H9 (cell line): ENCODE results near the gene DBH. TPM values are rescaled to one million over a fixed set of nuclear protein-coding genes. Genes with fewer than 3 reads are reported as not detected.

Experiments
- DNase-seq: peaks from one replicate; pipeline ENCODE4 v3.0.0-alpha.2; 2017
- H2AFZ ChIP-seq: one replicate; pipeline ENCODE4 v1.6.1; 2013; ENCODE audit warnings: mild to moderate bottlenecking, low read length, control low read depth, moderate library complexity
- H2AK5ac ChIP-seq: 2 replicates; pipeline ENCODE4 v1.6.1; 2013; ENCODE audit warnings: low read length, control low read depth, mixed read lengths; ENCODE audit not compliant: insufficient read length
- H2BK120ac ChIP-seq: one replicate; pipeline ENCODE4 v1.6.1; 2013; ENCODE audit warnings: low read depth, mild to moderate bottlenecking, low read length, control low read depth, inconsistent platforms; ENCODE audit not compliant: poor library complexity, severe bottlenecking
- H2BK12ac ChIP-seq: 2 replicates; pipeline ENCODE4 v1.6.1; 2013; ENCODE audit warnings: low read length, control low read depth, mixed read lengths, low read depth; ENCODE audit not compliant: insufficient read length
- H2BK15ac ChIP-seq: 2 replicates; pipeline ENCODE4 v1.6.1; 2013; ENCODE audit warnings: low read depth, low read length, control low read depth
- H2BK20ac ChIP-seq: one replicate; pipeline ENCODE4 v1.6.1; 2013; ENCODE audit warnings: low read depth, mild to moderate bottlenecking, low read length, control low read depth, inconsistent platforms; ENCODE audit not compliant: poor library complexity, severe bottlenecking
- H2BK5ac ChIP-seq: 2 replicates; pipeline ENCODE4 v1.6.1; 2013; ENCODE audit warnings: low read length, control low read depth, mixed read lengths; ENCODE audit not compliant: insufficient read length
- H3K14ac ChIP-seq: 2 replicates; pipeline ENCODE4 v1.6.1; 2013; ENCODE audit warnings: low read length, control low read depth; ENCODE audit not compliant: insufficient read depth
- H3K18ac ChIP-seq: 2 replicates; pipeline ENCODE4 v1.6.1; 2013; ENCODE audit warnings: low read depth, mild to moderate bottlenecking, mixed read lengths, low read length, control low read depth; ENCODE audit not compliant: insufficient read length
- H3K23ac ChIP-seq: 2 replicates; pipeline ENCODE4 v1.6.1; 2013; ENCODE audit warnings: low read length, control low read depth, mixed read lengths, low read depth; ENCODE audit not compliant: insufficient read length
- H3K23me2 ChIP-seq: 2 replicates; pipeline ENCODE4 v1.6.1; 2013; ENCODE audit warnings: low read depth, mild to moderate bottlenecking, mixed read lengths, low read length, control low read depth; ENCODE audit not compliant: insufficient read length, poor library complexity, severe bottlenecking
- H3K27ac ChIP-seq: 2 replicates; pipeline ENCODE4 v1.5.1; 2013; ENCODE audit warnings: low read length, control low read depth, mixed read lengths, low read depth; ENCODE audit not compliant: insufficient read length
- H3K27me3 ChIP-seq: 2 replicates; pipeline ENCODE4 v1.6.1; 2013; ENCODE audit warnings: low read length, control low read depth, inconsistent platforms; ENCODE audit not compliant: insufficient read depth
- H3K4ac ChIP-seq: 2 replicates; pipeline ENCODE4 v1.6.1; 2013; ENCODE audit warnings: low read depth, mild to moderate bottlenecking, control low read depth, inconsistent platforms, low read length, moderate library complexity
- H3K4me1 ChIP-seq: 2 replicates; pipeline ENCODE4 v1.6.1; 2013; ENCODE audit warnings: low read length, control low read depth, inconsistent platforms; ENCODE audit not compliant: insufficient read depth
- H3K4me2 ChIP-seq: 2 replicates; pipeline ENCODE4 v1.6.1; 2013; ENCODE audit warnings: low read length, control low read depth, mixed read lengths; ENCODE audit not compliant: insufficient read length, insufficient read depth
- H3K56ac ChIP-seq: 2 replicates; pipeline ENCODE4 v1.6.1; 2013; ENCODE audit warnings: low read depth, mild to moderate bottlenecking, mixed read lengths, low read length, control low read depth; ENCODE audit not compliant: insufficient read length
- H3K79me1 ChIP-seq: 2 replicates; pipeline ENCODE4 v1.6.1; 2013; ENCODE audit warnings: low read depth, mild to moderate bottlenecking, moderate library complexity, low read length, control low read depth, inconsistent platforms; ENCODE audit not compliant: insufficient read depth, poor library complexity, severe bottlenecking
- H3K79me2 ChIP-seq: 2 replicates; pipeline ENCODE4 v1.6.1; 2013; ENCODE audit warnings: low read length, control low read depth, inconsistent platforms; ENCODE audit not compliant: insufficient read depth
- H3K9ac ChIP-seq: 2 replicates; pipeline ENCODE4 v1.6.1; 2013; ENCODE audit warnings: low read length, control low read depth, mixed read lengths; ENCODE audit not compliant: insufficient read length; ENCODE audit errors: extremely low read depth
- H3K9me3 ChIP-seq: one replicate; pipeline ENCODE4 v1.6.1; 2013; ENCODE audit warnings: low read depth, low read length, inconsistent platforms; ENCODE audit not compliant: control insufficient read depth
- H3T11ph ChIP-seq: one replicate; pipeline ENCODE4 v1.6.1; 2013; ENCODE audit warnings: mild to moderate bottlenecking, low read length, control low read depth, inconsistent platforms
- H4K20me1 ChIP-seq: one replicate; pipeline ENCODE4 v1.6.1; 2013; ENCODE audit not compliant: control insufficient read depth, insufficient read length, insufficient read depth
- H4K5ac ChIP-seq: 2 replicates; pipeline ENCODE4 v1.6.1; 2013; ENCODE audit warnings: low read depth, mild to moderate bottlenecking, mixed read lengths, low read length, control low read depth; ENCODE audit not compliant: insufficient read length
- H4K8ac ChIP-seq: replicated peaks from 2 replicates; pipeline ENCODE4 v1.6.1; 2013; ENCODE audit warnings: low read length, control low read depth, mixed read lengths, low read depth; ENCODE audit not compliant: insufficient read length
- H4K91ac ChIP-seq: 2 replicates; pipeline ENCODE4 v1.6.1; 2013; ENCODE audit warnings: low read depth, mild to moderate bottlenecking, moderate library complexity, mixed read lengths, low read length, control low read depth; ENCODE audit not compliant: insufficient read length
- H3K27ac Mint-ChIP-seq, 3 experiments: 2 replicates in 2 of 3; 3 replicates in 1 of 3; pipeline ENCODE4 v1.8.0; 2020 to 2021; ENCODE audit warnings: mixed read lengths in 3 of 3, mild to moderate bottlenecking in 1 of 3, moderate library complexity in 1 of 3
- H3K27me3 Mint-ChIP-seq: 2 replicates; pipeline ENCODE4 v1.8.0; 2021; ENCODE audit warnings: low read depth, mild to moderate bottlenecking, moderate library complexity, mixed read lengths
- H3K36me3 Mint-ChIP-seq, 3 experiments: 2 replicates in 2 of 3; 3 replicates in 1 of 3; pipeline ENCODE4 v1.8.0; 2020 to 2021; ENCODE audit warnings: low read depth in 3 of 3, mixed read lengths in 3 of 3; ENCODE audit not compliant: insufficient read depth in 1 of 3
- H3K4me1 Mint-ChIP-seq, 2 experiments: 2 replicates each; pipeline ENCODE4 v1.8.0; 2020; ENCODE audit warnings: mixed read lengths in 2 of 2
- H3K4me3 Mint-ChIP-seq, 2 experiments: 2 replicates in 1 of 2; 3 replicates in 1 of 2; pipeline ENCODE4 v1.8.0; 2020 to 2021; ENCODE audit warnings: mild to moderate bottlenecking in 2 of 2, mixed read lengths in 2 of 2, moderate library complexity in 1 of 2
- H3K9me3 Mint-ChIP-seq, 2 experiments: 2 replicates in 1 of 2; 3 replicates in 1 of 2; pipeline ENCODE4 v1.8.0; 2020; ENCODE audit warnings: mild to moderate bottlenecking in 2 of 2, mixed read lengths in 2 of 2, moderate library complexity in 1 of 2
- CTCF ChIP-seq: fragments of 200-600 bp; sonication (generic); conservative IDR thresholded peaks from 3 replicates; pipeline ENCODE4 v1.8.0; 2021; ENCODE audit warnings: antibody characterized with exemption, mild to moderate bottlenecking
- WGBS: extraction: QIAGEN DNeasy Blood & Tissue Kit; methylation state at CpG from one replicate; pipeline ENCODE4 v1.1.7; 2013; ENCODE audit warnings: missing lambda C conversion rate, low lambda C conversion rate, mixed read lengths; ENCODE audit not compliant: insufficient read length; ENCODE audit errors: extremely low coverage; 5-methylcytosine and 5-hydroxymethylcytosine counted together
- total RNA-seq: library from RNA; stranded (reverse); gene quantifications from 2 replicates; pipeline ENCODE4 v1.2.1, GENCODE V29; 2021

Gene DBH
- total RNA-seq, 1 experiment from 2014 or later, result not detected

GRCh38 chr9:133649194-133649593 is 13.0 kb downstream of the DBH start:
- Histone ChIP-seq H3K18ac (no peak overlapping the region), H2AFZ (no peak overlapping the region), H3K4me2 (no peak overlapping the region), H3K4me1 (no peaks in the 10 kb centered on the region), H3K27ac (no peak overlapping the region), H4K20me1 (no peaks in the 10 kb centered on the region), H2BK15ac (no peak overlapping the region), H3K79me2 (no peaks in the 10 kb centered on the region), H4K8ac (no peak overlapping the region), H2AK5ac (no peak overlapping the region), H3K4ac (no peak overlapping the region), H3T11ph (no peak overlapping the region), H3K9ac (no peak overlapping the region), H2BK5ac (no peak overlapping the region), H4K5ac (no peak overlapping the region), H3K79me1 (no peaks in the 10 kb centered on the region), H2BK120ac (no peak overlapping the region), H3K23me2 (no peaks in the 10 kb centered on the region), H3K9me3 (no peaks in the 10 kb centered on the region), H3K56ac (no peak overlapping the region), H3K27me3 (no peaks in the 10 kb centered on the region), H2BK20ac (no peak overlapping the region), H2BK12ac (no peak overlapping the region), H3K14ac (no peak overlapping the region), H3K23ac (no peak overlapping the region), H4K91ac (no peak overlapping the region)
- peaks cover 31% of the 10 kb centered on the region for H3K27me3 Mint-ChIP-seq
- WGBS, result no CpG with 5 or more reads among the region's 7 CpGs
- peaks cover 5 to 13% of the 10 kb centered on the region in 2 experiments for H3K4me1 Mint-ChIP-seq
- no peak overlapping the region for H3K27ac Mint-ChIP-seq
- no peaks in the 10 kb centered on the region; a peak in 1 of 7 replicates for H3K36me3 Mint-ChIP-seq
- no peak overlapping the region for H3K4me3 Mint-ChIP-seq
- H3K9me3 Mint-ChIP-seq, result no peaks in the 10 kb centered on the region
- TF ChIP-seq CTCF, result no peak
- no peak for DNase-seq
